Stimulated activated CD8-positive, alpha-beta memory T cell treated with anti-CD3 and anti-CD28 coated beads, Interleukin-12 subunit alpha, Interleukin-12 subunit beta, amount 100 ng/mL, for 1 hour (primary cell): ENCODE results near the gene SPTLC1.

Experiments
- DNase-seq: peaks from one replicate; pipeline ENCODE4 v3.0.0-alpha.2; 2020; ENCODE audit warnings: low read depth

The SPTLC1 gene

GRCh38 chr9:92077888-92078287 is 37.3 kb downstream of the SPTLC1 start:
- DNase-seq, result no peak

DNA sequence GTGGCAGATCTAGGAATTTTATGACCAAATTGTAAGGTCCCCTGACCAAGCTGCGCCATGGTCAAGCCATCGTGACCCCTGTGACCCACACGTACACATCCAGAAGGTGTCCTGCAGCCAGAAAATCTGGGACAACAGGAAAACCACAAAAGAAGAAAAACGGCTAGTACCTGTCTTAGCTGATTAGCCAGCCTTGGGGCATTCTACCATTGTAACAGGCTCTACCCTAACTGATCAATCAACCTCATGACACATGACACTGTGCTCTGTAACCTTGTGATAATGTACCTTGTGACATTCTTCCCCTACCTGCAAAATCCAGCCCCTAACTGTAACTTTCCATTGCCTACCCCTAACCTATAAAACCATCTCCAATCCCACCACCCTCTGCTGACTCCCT is 43.6 kb downstream of the SPTLC1 start:
- no peak for DNase-seq

DNA sequence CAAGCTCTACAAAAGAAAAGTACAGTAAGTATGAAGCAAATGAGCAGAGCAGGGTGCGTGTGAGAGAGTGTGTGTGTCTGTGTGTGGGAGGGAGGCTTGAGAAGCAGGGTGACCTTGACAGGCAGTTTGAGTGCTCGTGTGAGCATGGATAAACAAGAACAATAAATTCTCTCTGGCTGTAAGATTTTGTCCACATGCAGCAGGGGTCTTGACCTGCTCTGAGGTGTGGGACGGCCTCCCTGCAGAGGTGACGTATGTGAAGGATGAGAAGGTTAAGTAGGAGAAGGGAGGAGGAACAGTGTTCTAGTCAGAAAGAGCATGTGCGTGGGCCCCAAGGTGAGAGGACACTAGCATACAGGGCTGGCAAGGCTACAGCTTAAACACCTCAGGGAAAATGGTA is 49.0 kb downstream of the SPTLC1 start:
- no peak for DNase-seq

DNA sequence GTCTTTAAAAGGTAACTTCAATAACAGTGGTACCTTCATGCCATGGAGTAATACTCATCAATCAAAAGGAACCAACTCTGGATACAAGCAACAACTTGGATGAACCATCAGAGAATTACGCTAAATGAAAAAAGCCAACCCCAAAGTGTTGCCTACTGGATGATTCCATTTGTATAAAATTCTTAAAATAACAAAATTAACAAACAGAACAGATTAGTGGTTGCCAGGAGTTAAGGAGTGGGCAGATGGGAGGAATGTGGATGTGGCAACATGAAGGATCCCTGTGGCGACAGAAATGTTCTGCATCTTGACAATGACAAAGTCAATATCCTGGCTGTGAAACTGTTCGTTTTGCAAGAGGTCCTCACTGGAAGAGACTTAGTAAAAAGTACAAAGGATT is 50.5 kb downstream of the SPTLC1 start:
- no peak for DNase-seq

GRCh38 chr9:92061184-92061583 is 54.0 kb downstream of the SPTLC1 start:
- DNase-seq, result no peak

DNA sequence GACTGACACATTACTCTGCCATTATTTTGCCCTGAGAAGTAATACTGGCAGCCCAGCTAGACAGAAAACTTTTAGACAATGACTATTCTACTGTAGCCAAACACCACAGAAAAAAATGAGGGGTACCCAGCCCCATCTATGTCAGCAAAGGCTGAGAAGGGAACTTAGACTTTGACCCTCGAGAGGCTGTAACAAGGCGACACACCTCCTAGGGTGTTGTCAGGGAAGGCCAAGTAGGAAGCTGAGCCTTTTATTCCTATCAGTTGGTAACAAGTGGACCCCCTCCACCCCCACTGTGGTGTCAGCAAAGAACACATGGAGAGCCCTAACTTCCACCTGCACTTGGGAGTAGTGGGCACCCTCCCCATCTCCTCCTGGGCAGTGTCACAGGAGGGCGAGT is 55.6 kb downstream of the SPTLC1 start:
- DNase-seq, result no peak

DNA sequence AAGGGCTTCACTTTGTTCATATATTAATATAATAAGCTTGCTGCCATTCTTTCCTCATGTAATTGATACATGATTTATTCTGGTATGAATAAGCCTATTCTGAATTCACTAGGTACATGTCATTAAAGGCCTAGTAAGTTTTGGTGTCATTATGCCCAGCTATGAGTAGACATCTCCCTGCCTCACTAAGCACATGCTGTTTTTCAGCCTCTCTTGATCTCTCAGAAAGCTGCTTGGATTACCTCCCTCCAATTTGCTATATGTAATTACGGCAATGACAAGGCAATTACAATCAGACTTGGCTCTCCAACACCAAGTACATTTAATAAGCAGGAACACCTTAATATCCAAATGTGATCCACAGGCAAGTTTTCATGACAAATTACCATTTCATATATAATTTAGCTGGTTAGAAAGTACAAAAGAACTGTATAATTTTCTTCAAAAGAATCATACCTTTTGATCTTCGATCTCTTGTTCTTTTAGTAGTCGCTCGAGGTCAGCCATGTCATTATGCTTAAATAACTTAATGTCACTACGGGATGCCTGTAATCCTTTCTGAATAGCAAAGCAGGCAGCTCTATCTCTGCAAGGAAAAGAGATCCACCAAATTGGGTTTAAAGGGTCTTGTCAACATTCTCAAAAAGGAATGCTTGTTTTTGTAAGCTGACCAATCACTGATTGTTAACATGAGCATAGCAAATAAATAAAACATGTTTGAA is 56.3 kb downstream of the SPTLC1 start:
- no peak for DNase-seq

DNA sequence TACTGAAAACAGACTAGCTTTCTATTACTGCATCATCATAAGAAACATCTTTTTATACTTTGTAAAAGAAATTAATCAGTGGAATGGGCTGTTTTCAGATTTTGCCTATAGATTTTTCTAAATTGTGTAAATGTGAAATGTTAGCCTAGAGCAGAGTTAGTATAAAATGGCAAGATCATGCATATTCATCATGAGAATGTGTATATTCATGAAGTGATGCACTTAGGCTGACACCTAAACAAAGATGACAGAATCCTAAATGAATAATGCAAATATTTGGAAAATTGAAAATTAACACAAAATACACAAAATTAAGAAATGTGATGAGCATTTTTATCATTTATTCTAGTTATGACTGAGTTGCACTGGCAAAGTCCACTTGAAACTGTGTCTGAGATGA is 57.2 kb downstream of the SPTLC1 start:
- DNase-seq, result no peak

- no peak for DNase-seq
Observed at GRCh38 chr9:92057226-92057625, 58.0 kb downstream of the SPTLC1 start.

DNA sequence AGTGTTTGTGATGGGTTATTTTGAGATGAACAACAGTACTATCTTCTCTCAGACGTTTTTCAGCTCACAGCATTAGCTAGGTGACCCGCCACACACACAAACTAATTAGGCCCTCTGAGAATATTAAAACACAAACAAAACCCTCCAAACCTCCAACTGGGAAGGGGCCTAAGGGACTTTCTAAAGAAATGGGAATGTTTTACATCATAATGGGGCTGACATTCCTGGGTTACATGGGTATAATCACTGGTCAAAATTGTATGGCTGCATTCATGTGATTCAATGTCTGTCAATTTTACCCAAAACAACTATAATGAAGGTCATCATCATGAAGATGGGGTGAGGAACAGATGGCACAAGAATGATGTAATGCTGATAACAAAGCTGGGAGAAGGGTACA is 59.6 kb downstream of the SPTLC1 start:
- DNase-seq, result no peak

- no peak for DNase-seq
Observed at GRCh38 chr9:92048924-92049625, 66.1 kb downstream of the SPTLC1 start.

DNA sequence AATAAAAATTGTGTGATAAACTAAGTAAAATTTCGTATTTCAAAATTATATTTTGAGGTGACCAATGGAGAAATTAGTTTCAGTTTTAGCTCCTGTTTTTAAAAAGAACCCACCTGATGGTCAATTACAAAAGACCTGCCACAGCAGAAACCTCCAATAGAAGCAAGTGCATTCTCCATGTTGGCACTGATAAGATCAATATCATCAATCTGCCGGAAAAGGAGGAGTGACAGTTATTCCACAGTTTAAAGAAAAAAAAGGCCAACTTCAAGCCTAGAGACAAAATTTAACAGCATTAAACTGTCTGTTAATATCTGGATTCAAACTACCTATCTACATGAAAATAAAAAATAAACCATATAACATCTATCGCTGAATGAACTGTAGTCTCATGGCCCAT is 67.7 kb downstream of the SPTLC1 start:
- no peak for DNase-seq

GRCh38 chr9:92046676-92047075 is 68.5 kb downstream of the SPTLC1 start:
- no peak for DNase-seq

- no peak for DNase-seq
Observed at GRCh38 chr9:92044936-92045335, 70.3 kb downstream of the SPTLC1 start.

DNA sequence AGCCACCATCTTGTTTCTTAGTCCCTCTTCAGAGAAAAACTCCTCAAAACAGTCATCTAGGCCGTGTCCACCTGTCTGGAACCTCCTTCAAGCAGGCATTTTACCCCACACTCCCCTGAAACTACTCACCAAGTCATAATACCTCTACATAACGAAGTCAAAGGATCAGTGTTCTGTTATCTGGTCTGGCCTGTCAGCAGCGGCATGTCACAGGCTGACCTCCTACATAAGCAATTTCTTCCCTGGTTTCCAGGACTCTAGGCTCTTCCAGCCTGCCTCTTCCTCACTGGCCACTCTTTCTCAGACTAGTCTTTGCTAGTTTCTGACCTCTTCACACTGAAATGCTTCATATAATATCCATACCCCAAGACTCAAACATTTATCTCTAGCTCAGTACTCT is 72.2 kb downstream of the SPTLC1 start:
- no peak for DNase-seq

- no peak for DNase-seq
Observed at GRCh38 chr9:92042260-92042659, 73.0 kb downstream of the SPTLC1 start.

GRCh38 chr9:92036756-92037155 is 78.5 kb downstream of the SPTLC1 start:
- DNase-seq, result no peak

DNA sequence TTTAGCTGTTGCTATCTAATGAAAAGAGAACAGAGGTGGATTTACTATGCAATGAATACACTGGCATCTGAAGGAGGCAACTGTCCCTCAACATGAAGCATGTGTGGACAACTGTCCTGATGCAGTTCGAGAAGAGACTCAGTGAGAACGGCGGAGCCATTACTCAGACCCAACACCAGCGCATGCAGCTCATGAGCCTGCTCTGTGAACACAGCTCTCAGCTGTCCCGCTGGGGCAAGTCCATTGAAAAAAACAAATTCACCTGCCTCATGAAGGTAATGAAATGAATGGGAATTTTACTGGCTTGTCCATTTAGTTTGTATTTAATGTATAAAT is 78.8 kb downstream of the SPTLC1 start:
- no peak for DNase-seq

DNA sequence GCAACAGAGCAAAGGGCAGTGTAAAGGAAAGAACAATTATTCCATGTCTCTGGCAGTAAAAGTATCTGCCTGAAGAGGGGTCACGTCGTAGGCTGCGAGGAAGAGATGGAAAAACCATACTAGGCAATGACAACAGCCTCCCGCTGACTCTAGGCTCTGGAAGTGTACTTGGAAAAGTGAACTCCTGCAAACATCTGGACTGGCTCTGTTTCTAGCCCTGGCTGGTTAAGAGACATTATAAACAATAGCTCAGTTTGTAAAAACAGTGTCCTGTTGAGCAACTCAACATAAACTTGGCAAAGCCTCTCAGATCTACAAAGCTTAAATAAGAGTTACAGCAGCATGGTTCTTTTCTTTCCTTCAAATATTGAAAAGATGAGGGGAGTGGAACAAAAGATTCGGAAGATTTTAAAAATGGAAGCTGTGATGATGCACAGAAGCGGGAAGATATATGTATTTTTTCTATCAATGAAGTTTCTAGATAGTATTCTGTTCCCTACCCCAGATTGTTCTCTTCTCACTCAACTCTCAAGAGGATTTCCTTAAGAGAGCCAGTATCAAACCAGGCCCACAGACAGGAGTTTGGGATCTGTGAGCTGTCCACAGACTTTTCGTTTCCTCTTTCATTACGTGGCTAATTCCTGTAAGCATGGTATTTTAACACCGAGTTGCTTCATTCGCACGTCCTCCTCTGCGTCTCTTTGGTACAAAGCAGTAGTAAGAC is 79.4 kb downstream of the SPTLC1 start:
- no peak for DNase-seq

DNA sequence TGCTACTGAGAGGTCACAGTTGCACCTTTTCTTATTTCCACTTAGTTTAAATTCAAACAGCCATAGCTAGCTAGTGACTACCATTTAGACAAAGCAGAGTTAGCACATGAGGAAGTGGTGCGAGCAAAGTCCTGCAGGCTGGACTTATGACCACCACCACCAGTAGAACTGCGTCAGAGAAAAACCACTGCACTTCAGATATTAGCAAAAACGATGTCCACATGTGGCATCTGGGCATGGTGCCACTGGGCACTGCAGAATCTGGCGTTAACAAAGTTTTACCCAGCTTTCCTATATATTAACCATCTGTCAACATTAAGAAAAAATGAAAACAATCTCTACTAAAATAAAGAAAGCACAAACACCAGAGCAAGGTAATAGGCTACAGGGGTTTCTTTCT is 80.1 kb downstream of the SPTLC1 start:
- DNase-seq, result no peak

GRCh38 chr9:92033991-92034390 is 81.2 kb downstream of the SPTLC1 start:
- no peak for DNase-seq

DNA sequence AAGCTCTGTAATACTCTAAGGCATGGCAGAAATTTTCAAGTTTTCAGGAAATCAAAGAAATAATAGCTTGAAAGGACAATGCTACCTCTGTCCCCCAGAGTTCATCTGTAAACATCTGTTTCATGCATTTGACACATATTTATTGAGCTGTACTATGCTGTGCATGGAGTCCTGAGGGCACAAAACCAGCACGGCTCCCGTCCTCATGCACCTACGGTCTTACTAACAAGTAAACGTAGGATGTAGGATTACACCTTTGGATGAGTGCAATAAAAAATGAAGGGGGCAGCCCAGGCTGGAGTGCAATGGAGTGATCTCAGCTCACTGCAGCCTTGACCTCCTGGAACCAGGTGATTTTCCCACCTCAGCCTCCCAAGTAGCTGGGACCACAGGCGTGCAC is 81.9 kb downstream of the SPTLC1 start:
- DNase-seq, result no peak

GRCh38 chr9:92032891-92033290 is 82.3 kb downstream of the SPTLC1 start:
- no peak for DNase-seq
